ENCODE results near the gene SPINT1. TPM values are rescaled to one million over a fixed set of nuclear protein-coding genes. Genes with fewer than 3 reads are reported as not detected.
A peak's percentile ranks its signal among the peaks of the same experiment; 100 is the strongest.

Gene SPINT1
- total RNA-seq, 1 experiment from 2014 or later, result 177 TPM

- ATAC-seq (peak; percentile 94), DNase-seq (peak; percentile 96)
- ChIA-PET POLR2A (ENCODE audit: unreplicated experiment) (no interaction called here), CTCF (interaction anchor here (0.6 to 1.2 kb wide), 2 partner anchors 38 to 70 kb away, joined by 3 to 4 read pairs; partner anchors contain the start of gene VPS18)
- no peaks in the 10 kb centered on the region for H3K36me3 ChIP-seq (ENCODE audit: low read depth, low read length)
- no peaks in the 10 kb centered on the region for H3K79me2 ChIP-seq (ENCODE audit: low read length)
- peak overlapping the region; percentile 20; the same call in 1 of the 2 replicates for H3K9ac ChIP-seq (ENCODE audit: low read length)
- BruUV-seq (replicated peaks), result no TSS peak
- H3K9me2 ChIP-seq (replicated peaks; ENCODE audit: low read length), result no peaks in the 10 kb centered on the region
- TF ChIP-seq EZH2 (IDR thresholded peaks at IDR 0.05; ENCODE audit: low read length, unreplicated experiment), result no peak
- no peak for TF ChIP-seq EZH2phosphoT487 (IDR thresholded peaks at IDR 0.05; ENCODE audit: borderline replicate concordance, low read length)
- TF ChIP-seq, protein P1, sequence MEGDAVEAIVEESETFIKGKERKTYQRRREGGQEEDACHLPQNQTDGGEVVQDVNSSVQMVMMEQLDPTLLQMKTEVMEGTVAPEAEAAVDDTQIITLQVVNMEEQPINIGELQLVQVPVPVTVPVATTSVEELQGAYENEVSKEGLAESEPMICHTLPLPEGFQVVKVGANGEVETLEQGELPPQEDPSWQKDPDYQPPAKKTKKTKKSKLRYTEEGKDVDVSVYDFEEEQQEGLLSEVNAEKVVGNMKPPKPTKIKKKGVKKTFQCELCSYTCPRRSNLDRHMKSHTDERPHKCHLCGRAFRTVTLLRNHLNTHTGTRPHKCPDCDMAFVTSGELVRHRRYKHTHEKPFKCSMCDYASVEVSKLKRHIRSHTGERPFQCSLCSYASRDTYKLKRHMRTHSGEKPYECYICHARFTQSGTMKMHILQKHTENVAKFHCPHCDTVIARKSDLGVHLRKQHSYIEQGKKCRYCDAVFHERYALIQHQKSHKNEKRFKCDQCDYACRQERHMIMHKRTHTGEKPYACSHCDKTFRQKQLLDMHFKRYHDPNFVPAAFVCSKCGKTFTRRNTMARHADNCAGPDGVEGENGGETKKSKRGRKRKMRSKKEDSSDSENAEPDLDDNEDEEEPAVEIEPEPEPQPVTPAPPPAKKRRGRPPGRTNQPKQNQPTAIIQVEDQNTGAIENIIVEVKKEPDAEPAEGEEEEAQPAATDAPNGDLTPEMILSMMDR (conservative IDR thresholded peaks at IDR 0.05; ENCODE audit: low read depth, low read length), result peak; percentile 37; the same call in 1 of the 2 replicates
- H3K27me3 ChIP-seq (ENCODE audit: low read length), result no peaks in the 10 kb centered on the region
- no peak overlapping the region for H2AFZ ChIP-seq (ENCODE audit: low read length)
- peak overlapping the region; percentile 87 for H3K27ac ChIP-seq (ENCODE audit: low read length)
- peaks cover 39% of the 10 kb centered on the region for H3K4me1 ChIP-seq (ENCODE audit: insufficient read depth, low read length)
- peaks cover 3% of the 10 kb centered on the region for H3F3A ChIP-seq (ENCODE audit: low read length, unreplicated experiment)
- peak overlapping the region; percentile 55 for H3K4me2 ChIP-seq (ENCODE audit: low read length)
- H3K9me3 ChIP-seq (ENCODE audit: low read length), result no peaks in the 10 kb centered on the region
- H3K4me3 ChIP-seq (ENCODE audit: low read length), result no peak overlapping the region
- no peaks in the 10 kb centered on the region for H4K20me1 ChIP-seq (ENCODE audit: low read length)
- intact Hi-C loops (cut with micrococcal nuclease), result no loop called here
Observed at GRCh38 chr15:40823572-40824343, 20.1 kb upstream of the SPINT1 start.

GRCh38 chr15:40825661-40826422 lies 18.0 kb upstream of the SPINT1 start:
- no peaks in the 10 kb centered on the region for H3K27me3 ChIP-seq (ENCODE audit: low read length)
- no peak overlapping the region for H2AFZ ChIP-seq (ENCODE audit: low read length)
- no peaks in the 10 kb centered on the region for H3K9me3 ChIP-seq (ENCODE audit: low read length)
- H3F3A ChIP-seq (ENCODE audit: low read length, unreplicated experiment), result peaks cover 3% of the 10 kb centered on the region
- peaks cover 41% of the 10 kb centered on the region for H3K4me1 ChIP-seq (ENCODE audit: insufficient read depth, low read length)
- H3K9me2 ChIP-seq (replicated peaks; ENCODE audit: low read length), result no peaks in the 10 kb centered on the region
- H3K36me3 ChIP-seq (ENCODE audit: low read depth, low read length), result no peaks in the 10 kb centered on the region
- peak overlapping the region; percentile 59 for H3K4me2 ChIP-seq (ENCODE audit: low read length)
- no TSS peak for BruUV-seq (replicated peaks)
- intact Hi-C loops (cut with micrococcal nuclease), result no loop called here
- ChIA-PET POLR2A (ENCODE audit: unreplicated experiment) (no interaction called here), CTCF (no interaction called here)
- peak; percentile 81 for DNase-seq
- no peaks in the 10 kb centered on the region for H3K79me2 ChIP-seq (ENCODE audit: low read length)
- peak overlapping the region; percentile 87 for H3K27ac ChIP-seq (ENCODE audit: low read length)
- TF ChIP-seq, protein P1 (conservative IDR thresholded peaks at IDR 0.05; ENCODE audit: low read depth, low read length), result no peak
- TF ChIP-seq EZH2phosphoT487 (IDR thresholded peaks at IDR 0.05; ENCODE audit: borderline replicate concordance, low read length) (no peak), EZH2 (IDR thresholded peaks at IDR 0.05; ENCODE audit: low read length, unreplicated experiment) (no peak)
- peak overlapping the region; percentile 7; the same call in 1 of the 2 replicates for H3K4me3 ChIP-seq (ENCODE audit: low read length)
- H4K20me1 ChIP-seq (ENCODE audit: low read length), result no peaks in the 10 kb centered on the region
- ATAC-seq, result peak; percentile 36
- peak overlapping the region; percentile 39; the same call in 1 of the 2 replicates for H3K9ac ChIP-seq (ENCODE audit: low read length)
